Measurements from ENCODE around the gene AZIN2. TPM values are rescaled to one million over a fixed set of nuclear protein-coding genes. Genes with fewer than 3 reads are reported as not detected.
"Not testable (repeated sequence)": the region's sequence is repeated elsewhere in the genome, so short reads cannot be mapped to it uniquely, and the experiment has no call there.

Gene AZIN2
- total RNA-seq, 1 donor from 2014 or later, result 10.4 TPM

DNA sequence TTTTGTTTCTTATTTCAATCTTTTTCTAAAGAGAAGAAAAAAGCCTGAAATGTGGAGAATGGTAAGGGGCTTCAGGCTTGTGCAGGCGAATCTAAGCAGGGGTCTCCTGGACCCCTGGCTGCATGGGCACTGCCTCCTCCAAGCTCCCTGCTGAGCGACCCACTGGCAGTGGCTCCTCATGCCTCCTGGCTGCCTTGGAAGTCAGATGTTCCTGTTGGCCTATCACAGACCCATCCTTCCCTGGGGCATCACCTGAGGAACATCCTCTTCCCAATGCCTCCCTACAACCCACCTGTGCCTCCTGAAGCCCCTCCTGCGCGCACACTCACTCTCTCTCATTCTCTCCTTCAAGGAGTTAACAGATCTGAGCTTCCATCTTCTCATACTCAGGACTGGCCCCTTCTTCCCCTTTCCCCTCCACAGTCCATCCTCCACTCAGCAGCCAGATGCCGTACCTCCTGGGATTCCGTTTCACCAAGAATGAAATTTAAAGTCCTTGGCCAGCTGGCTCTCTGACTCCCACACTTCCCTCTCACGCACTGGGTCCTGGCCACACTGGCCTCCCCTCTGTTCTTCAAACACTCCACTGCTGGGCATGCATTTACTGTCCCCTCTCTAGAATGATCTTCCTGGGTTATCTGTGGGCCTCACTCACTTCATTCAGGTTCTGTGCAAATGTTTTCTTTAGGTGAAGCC, 41.7 kb downstream of the AZIN2 start:
- no peaks in the 10 kb centered on the region for H3K27me3 Mint-ChIP-seq (ENCODE audit: unreplicated experiment)
- no peak overlapping the region for H3K27ac Mint-ChIP-seq (ENCODE audit: unreplicated experiment)
- no peak for TF ChIP-seq CTCF (IDR thresholded peaks at IDR 0.05)
- no peaks in the 10 kb centered on the region for H3K9me3 Mint-ChIP-seq (ENCODE audit: unreplicated experiment)
- H3K4me1 Mint-ChIP-seq (ENCODE audit: unreplicated experiment), result peaks cover 16% of the 10 kb centered on the region
- peaks cover 13% of the 10 kb centered on the region for H3K36me3 Mint-ChIP-seq (ENCODE audit: unreplicated experiment)
- no peak for DNase-seq (ENCODE audit: extremely low spot score, unreplicated experiment)
- H3K4me3 Mint-ChIP-seq (ENCODE audit: unreplicated experiment), result no peak overlapping the region

- H3K36me3 Mint-ChIP-seq (ENCODE audit: unreplicated experiment), result peaks cover 13% of the 10 kb centered on the region
- no peaks in the 10 kb centered on the region for H3K9me3 Mint-ChIP-seq (ENCODE audit: unreplicated experiment)
- H3K27me3 Mint-ChIP-seq (ENCODE audit: unreplicated experiment), result no peaks in the 10 kb centered on the region
- H3K4me3 Mint-ChIP-seq (ENCODE audit: unreplicated experiment), result no peak overlapping the region
- DNase-seq (ENCODE audit: extremely low spot score, unreplicated experiment), result no peak
- peaks cover 18% of the 10 kb centered on the region for H3K4me1 Mint-ChIP-seq (ENCODE audit: unreplicated experiment)
- TF ChIP-seq CTCF (IDR thresholded peaks at IDR 0.05), result no peak
- no peak overlapping the region for H3K27ac Mint-ChIP-seq (ENCODE audit: unreplicated experiment)
These were observed 42.3 kb downstream of the AZIN2 start for GRCh38 chr1:33123266-33123665.

DNA sequence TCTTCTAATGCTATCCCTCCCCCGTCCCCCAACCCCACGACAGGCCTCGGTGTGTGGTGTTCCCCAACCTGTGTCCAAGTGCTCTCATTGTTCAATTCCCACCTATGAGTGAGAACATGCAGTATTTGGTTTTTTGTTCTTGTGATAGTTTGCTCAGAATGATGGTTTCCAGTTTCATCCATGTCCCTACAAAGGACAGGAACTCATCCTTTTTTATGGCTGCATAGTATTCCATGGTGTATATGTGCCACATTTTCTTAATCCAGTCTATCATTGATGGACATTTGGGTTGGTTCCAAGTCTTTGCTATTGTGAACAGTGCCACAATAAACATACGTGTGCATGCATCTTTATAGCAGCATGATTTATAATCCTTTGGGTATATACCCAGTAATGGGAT, 43.7 kb downstream of the AZIN2 start:
- H3K4me1 Mint-ChIP-seq (ENCODE audit: unreplicated experiment), result peaks cover 18% of the 10 kb centered on the region
- not testable (repeated sequence) for H3K27ac Mint-ChIP-seq (ENCODE audit: unreplicated experiment); H3K4me3 Mint-ChIP-seq (ENCODE audit: unreplicated experiment); DNase-seq (ENCODE audit: extremely low spot score, unreplicated experiment); H3K27me3 Mint-ChIP-seq (ENCODE audit: unreplicated experiment); H3K9me3 Mint-ChIP-seq (ENCODE audit: unreplicated experiment)
- peaks cover 15% of the 10 kb centered on the region for H3K36me3 Mint-ChIP-seq (ENCODE audit: unreplicated experiment)

DNA sequence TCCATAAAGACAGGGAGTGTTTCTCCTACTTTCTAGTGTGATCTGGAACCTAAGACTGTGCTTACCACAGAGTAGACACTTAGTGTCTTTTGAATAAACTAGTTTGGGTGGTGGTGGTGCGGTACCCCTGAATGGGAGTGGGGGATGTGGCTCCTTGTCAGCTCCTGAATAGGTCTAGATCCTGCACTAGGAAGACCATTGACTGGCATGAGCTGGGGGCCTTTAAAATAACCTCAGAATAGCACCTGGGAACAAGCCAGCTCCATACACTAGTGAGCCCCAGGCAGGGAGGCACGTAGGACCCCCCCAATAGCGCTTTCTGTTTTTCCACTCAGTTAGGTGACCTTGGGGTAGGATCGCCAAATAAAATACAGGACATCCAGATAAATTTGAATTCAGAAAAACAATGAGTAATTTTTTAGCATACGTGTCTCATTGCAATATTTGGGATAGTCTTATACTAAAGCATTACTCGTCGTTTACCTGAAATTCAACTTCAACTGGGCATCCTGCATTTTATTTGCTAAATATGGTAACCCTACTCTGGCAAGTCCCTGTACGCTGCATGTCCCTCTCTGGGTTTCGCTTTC, 45.6 kb downstream of the AZIN2 start:
- Mint-ChIP-seq H3K27ac (ENCODE audit: unreplicated experiment) (peak overlapping the region; percentile 95), H3K4me3 (ENCODE audit: unreplicated experiment) (peak overlapping the region; percentile 90), H3K36me3 (ENCODE audit: unreplicated experiment) (peaks cover 24% of the 10 kb centered on the region), H3K27me3 (ENCODE audit: unreplicated experiment) (no peaks in the 10 kb centered on the region), H3K4me1 (ENCODE audit: unreplicated experiment) (peaks cover 18% of the 10 kb centered on the region), H3K9me3 (ENCODE audit: unreplicated experiment) (no peaks in the 10 kb centered on the region)
- TF ChIP-seq CTCF (IDR thresholded peaks at IDR 0.05), result no peak
- DNase-seq (ENCODE audit: extremely low spot score, unreplicated experiment), result no peak

DNA sequence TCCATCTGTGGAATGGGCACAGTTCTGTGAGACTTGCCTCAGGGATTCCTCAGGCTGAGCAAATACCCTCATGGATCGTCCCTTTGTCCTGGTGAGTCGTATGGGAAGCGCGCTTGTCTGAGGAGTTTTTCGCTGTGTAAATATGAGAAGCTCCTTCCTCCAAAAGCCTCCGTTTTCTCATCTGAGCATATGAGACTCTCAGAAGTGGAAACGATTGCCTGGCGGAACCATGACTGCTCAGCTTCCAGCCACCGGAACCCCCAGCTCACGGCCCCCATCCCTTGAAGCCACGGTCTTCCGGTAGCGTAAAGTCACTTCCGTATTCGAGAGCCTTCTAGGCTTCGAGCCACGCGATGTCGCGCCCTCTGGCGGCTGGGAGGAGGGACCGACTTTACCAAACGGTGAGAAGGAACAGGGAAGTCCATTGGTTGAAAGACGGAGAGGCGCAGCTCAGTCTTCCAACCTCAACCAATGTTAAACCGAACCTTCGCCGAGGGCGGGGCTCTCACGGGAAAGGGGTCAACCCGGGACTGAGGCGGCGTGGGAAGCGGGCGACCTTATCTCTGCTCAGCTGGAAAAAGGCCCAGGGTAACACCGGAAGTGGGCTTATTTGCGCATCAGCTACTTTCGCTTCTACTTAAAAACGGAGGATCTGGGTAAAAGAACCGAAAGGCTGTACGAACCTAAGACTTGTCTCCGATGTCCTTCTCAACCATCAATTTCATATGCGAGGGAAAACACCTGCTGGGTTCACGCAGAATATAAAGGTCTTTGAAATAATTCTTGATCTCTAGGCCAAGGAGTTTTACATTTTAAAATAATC, 46.3 kb downstream of the AZIN2 start:
- peaks cover 30% of the 10 kb centered on the region for H3K36me3 Mint-ChIP-seq (ENCODE audit: unreplicated experiment)
- peak overlapping the region; percentile 90 for H3K4me3 Mint-ChIP-seq (ENCODE audit: unreplicated experiment)
- peaks cover 18% of the 10 kb centered on the region for H3K4me1 Mint-ChIP-seq (ENCODE audit: unreplicated experiment)
- H3K27ac Mint-ChIP-seq (ENCODE audit: unreplicated experiment), result peak overlapping the region; percentile 95
- peak; percentile 97 for TF ChIP-seq CTCF (IDR thresholded peaks at IDR 0.05)
- H3K27me3 Mint-ChIP-seq (ENCODE audit: unreplicated experiment), result no peaks in the 10 kb centered on the region
- H3K9me3 Mint-ChIP-seq (ENCODE audit: unreplicated experiment), result no peaks in the 10 kb centered on the region
- DNase-seq (ENCODE audit: extremely low spot score, unreplicated experiment), result peak; percentile 97
